Upper lobe of left lung (tissue), 4 donors: ENCODE measurements around the gene STAG1.

ENCODE experiments used
- CTCF ChIP-seq, 6 experiments: fragments of 450-650 bp in 4 of 6; fragments of 200-600 bp in 2 of 6; sonication (generic) in 2 of 6; IDR thresholded peaks; one replicate each; pipeline ENCODE4 v1.5.1; 2016 to 2019; ENCODE audit warnings: antibody characterized with exemption in 6 of 6
- POLR2A ChIP-seq, 4 donors: fragments of 450-650 bp; IDR thresholded peaks; one replicate each; pipeline ENCODE4 v1.5.1; 2016 to 2017; ENCODE audit warnings: antibody characterized with exemption in 4 of 4, mild to moderate bottlenecking in 2 of 4

- TF ChIP-seq POLR2A (IDR thresholded peaks at IDR 0.05) (no peak), CTCF (IDR thresholded peaks at IDR 0.05) (no peak)
Measured at GRCh38 chr3:136311261-136311660, 440.9 kb downstream of the STAG1 start.
